Immature natural killer cell (primary cell): ENCODE data around the gene ELANE. TPM values are rescaled to one million over a fixed set of nuclear protein-coding genes. Genes with fewer than 3 reads are reported as not detected.
A peak's percentile ranks its signal among the peaks of the same experiment; 100 is the strongest.
"Not testable (repeated sequence)": the region's sequence is repeated elsewhere in the genome, so short reads cannot be mapped to it uniquely, and the experiment has no call there.

Experiments
- DNase-seq, 3 donors: peaks; one replicate each; pipeline ENCODE4 v3.0.0; 2022; ENCODE audit warnings: mixed read lengths in 1 of 3
- H3K27ac Mint-ChIP-seq, 6 donors: one replicate each; pipeline ENCODE4 v1.8.0; 2020; ENCODE audit warnings: mixed read lengths in 6 of 6, mild to moderate bottlenecking in 5 of 6, inconsistent platforms in 4 of 6, moderate library complexity in 3 of 6
- H3K27me3 Mint-ChIP-seq, 3 donors: one replicate each; pipeline ENCODE4 v1.8.0; 2020 to 2021; ENCODE audit warnings: low read depth in 3 of 3, mild to moderate bottlenecking in 3 of 3, mixed read lengths in 3 of 3, moderate library complexity in 3 of 3, inconsistent platforms in 1 of 3
- H3K36me3 Mint-ChIP-seq, 3 donors: one replicate each; pipeline ENCODE4 v1.8.0; 2020; ENCODE audit warnings: mixed read lengths in 3 of 3, inconsistent platforms in 2 of 3, mild to moderate bottlenecking in 2 of 3
- H3K4me1 Mint-ChIP-seq, 2 donors: one replicate each; pipeline ENCODE4 v1.8.0; 2020; ENCODE audit warnings: inconsistent platforms in 2 of 2, mild to moderate bottlenecking in 2 of 2, mixed read lengths in 2 of 2, moderate library complexity in 1 of 2
- H3K4me3 Mint-ChIP-seq, 5 donors: one replicate each; pipeline ENCODE4 v1.8.0; 2020; ENCODE audit warnings: mild to moderate bottlenecking in 5 of 5, mixed read lengths in 5 of 5, inconsistent platforms in 3 of 5, moderate library complexity in 3 of 5
- H3K9me3 Mint-ChIP-seq, 6 donors: one replicate each; pipeline ENCODE4 v1.8.0; 2020; ENCODE audit warnings: mild to moderate bottlenecking in 6 of 6, mixed read lengths in 6 of 6, inconsistent platforms in 4 of 6, moderate library complexity in 3 of 6
- polyA plus RNA-seq, 3 donors: library from polyadenylated mRNA; unstranded; fragments of 300-500 nt; fragmentation: Illumina TruSeq; gene quantifications; one replicate each; pipeline ENCODE4 v1.2.3, GENCODE V29; 2021

Gene ELANE
- polyA plus RNA-seq, 3 donors from 2014 or later, result not detected

- Mint-ChIP-seq H3K4me1 (peaks cover 8 to 25% of the 10 kb centered on the region in 2 donors), H3K27ac (peak overlapping the region in 1 of 6 donors; percentile 45), H3K9me3 (no peaks in the 10 kb centered on the region), H3K4me3 (peak overlapping the region in 2 of 5 donors; percentile 33 to 76), H3K27me3 (peaks cover 7 to 12% (median 8%) of the 10 kb centered on the region in 3 donors), H3K36me3 (peaks cover 0 to 6% (median 0%) of the 10 kb centered on the region in 3 donors)
- no peak for DNase-seq
Measured at GRCh38 chr19:889662-890295, 37.7 kb downstream of the ELANE start.

- Mint-ChIP-seq H3K36me3 (peaks cover 0 to 6% (median 0%) of the 10 kb centered on the region in 3 donors), H3K27me3 (peaks cover 7 to 12% (median 8%) of the 10 kb centered on the region in 3 donors), H3K27ac (peak overlapping the region in 1 of 6 donors; percentile 68), H3K4me3 (peak overlapping the region in 4 of 5 donors; percentile 59 to 76 (median 66)), H3K4me1 (peaks cover 8 to 25% of the 10 kb centered on the region in 2 donors), H3K9me3 (no peaks in the 10 kb centered on the region)
- DNase-seq, result no peak
Measured at GRCh38 chr19:890831-891230, 38.7 kb downstream of the ELANE start.

- Mint-ChIP-seq H3K27me3 (peaks cover 8 to 12% (median 10%) of the 10 kb centered on the region in 3 donors), H3K4me1 (peaks cover 8 to 25% of the 10 kb centered on the region in 2 donors), H3K4me3 (peak overlapping the region in 4 of 5 donors; percentile 59 to 88 (median 84)), H3K27ac (peak overlapping the region in 3 of 6 donors; percentile 68 to 86 (median 85))
- not testable (repeated sequence) for H3K36me3 Mint-ChIP-seq, DNase-seq, H3K9me3 Mint-ChIP-seq
Measured at GRCh38 chr19:891421-892200, 39.5 kb downstream of the ELANE start.

DNA sequence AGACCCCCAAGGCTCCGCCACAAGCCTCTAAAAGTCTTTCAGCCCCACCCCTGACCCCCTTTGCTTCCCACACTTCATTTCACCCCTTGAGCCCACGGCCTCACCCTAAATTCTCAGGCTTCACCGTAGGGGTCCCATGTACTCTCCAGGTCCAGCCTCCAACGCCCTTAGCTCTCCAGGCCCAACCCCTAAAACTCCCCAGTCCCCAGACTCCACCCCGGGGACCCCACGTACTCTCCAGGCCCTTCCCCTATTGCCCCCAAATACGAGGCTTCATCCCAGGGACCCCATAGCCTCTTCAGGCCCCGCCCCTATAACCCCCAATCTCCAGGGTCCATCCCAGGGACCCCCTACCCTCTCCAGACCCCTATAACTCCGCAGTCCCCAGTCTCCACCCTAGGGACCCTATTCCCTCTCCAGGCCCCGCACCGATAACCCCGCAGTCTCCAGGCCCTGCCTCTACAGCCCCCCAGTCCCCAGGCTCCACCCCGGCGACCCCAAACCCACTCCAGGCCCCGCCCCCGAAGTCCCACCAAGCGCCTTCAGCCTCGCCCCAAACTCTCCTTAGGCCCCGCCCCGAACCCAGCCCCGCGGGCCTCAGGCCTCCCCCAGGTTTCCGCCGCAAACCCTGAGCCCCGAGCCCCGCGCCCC, 40.3 kb downstream of the ELANE start:
- H3K27me3 Mint-ChIP-seq, result peaks cover 7 to 12% (median 11%) of the 10 kb centered on the region in 3 donors
- H3K36me3 Mint-ChIP-seq, result peaks cover 0 to 3% (median 0%) of the 10 kb centered on the region in 3 donors
- peak overlapping the region; percentile 76 to 88 (median 84) for H3K4me3 Mint-ChIP-seq
- no peaks in the 10 kb centered on the region for H3K9me3 Mint-ChIP-seq
- peak overlapping the region in 5 of 6 donors; percentile 55 to 86 (median 84) for H3K27ac Mint-ChIP-seq
- no peak for DNase-seq
- peaks cover 8 to 25% of the 10 kb centered on the region in 2 donors for H3K4me1 Mint-ChIP-seq

DNA sequence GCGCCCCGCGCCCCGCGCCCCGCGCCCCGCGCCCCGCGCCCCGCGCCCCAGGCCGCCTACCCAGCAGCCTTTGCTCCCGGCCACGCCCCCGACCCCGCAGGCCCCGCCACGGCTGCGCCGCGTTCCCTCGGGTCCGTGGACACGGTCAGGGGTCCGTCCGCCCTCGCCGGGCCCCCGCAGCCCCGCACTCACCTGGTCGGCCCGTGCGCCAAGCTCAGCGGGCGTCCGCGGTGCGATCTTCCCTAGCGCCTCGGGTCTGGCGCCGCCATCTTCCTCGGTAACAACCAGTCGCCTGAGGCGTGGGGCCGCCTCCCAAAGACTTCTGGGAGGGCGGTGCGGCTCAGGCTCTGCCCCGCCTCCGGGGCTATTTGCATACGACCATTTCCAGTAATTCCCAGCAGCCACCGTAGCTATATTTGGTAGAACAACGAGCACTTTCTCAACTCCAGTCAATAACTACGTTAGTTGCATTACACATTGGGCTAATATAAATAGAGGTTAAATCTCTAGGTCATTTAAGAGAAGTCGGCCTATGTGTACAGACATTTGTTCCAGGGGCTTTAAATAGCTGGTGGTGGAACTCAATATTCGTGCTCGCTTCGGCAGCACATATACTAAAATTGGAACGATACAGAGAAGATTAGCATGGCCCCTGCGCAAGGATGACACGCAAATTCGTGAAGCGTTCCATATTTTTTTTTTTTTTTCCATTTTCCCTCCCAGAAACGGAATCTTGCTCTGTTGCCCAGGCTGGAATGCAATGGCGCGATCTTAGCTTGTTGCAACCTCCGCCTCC, 41.0 kb downstream of the ELANE start, which contains the start of the genes MED16 and RNU6-9:
MED16 (minus strand) TSS at position 294 of the 796 bp plus-strand sequence. CDS start 2,056 bp downstream, outside the sequence.
RNU6-9 (plus strand) TSS at position 591 of the 796 bp plus-strand sequence.
- Mint-ChIP-seq H3K27ac (peak within 1 kb of the TSS; percentile 97 to 100 (median 98)), H3K4me3 (peak within 1 kb of the TSS; percentile 85 to 95 (median 94)), H3K9me3 (no peaks in the 10 kb centered on the region), H3K4me1 (peaks cover 8 to 25% of the 10 kb centered on the region in 2 donors), H3K36me3 (peaks cover 0 to 3% (median 0%) of the 10 kb centered on the region in 3 donors), H3K27me3 (peaks cover 7 to 12% (median 11%) of the 10 kb centered on the region in 3 donors)
- DNase-seq, result peak; percentile 93 to 95 (median 95)

DNA sequence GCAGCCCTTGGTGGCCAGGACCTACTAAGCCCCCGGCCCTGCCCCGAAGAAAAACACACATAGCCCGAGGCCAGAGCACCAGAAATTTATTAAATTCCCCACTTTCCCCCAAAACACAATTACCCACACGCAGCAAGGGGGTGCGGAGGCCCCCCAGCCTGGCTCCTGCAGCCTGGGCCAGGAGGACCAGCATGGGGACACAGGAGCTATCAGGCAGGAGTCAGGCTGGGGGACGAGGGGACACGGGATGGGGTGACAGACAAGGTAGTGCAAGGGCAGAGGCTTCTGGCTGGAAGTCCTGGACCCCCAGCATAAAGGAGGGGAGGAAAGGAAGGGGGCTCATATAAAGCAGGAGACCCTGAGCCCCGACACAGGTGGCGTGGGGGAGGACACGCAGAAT, 44.3 kb downstream of the ELANE start:
- H3K9me3 Mint-ChIP-seq, result no peaks in the 10 kb centered on the region
- DNase-seq, result no peak
- H3K4me1 Mint-ChIP-seq, result peaks cover 8 to 13% of the 10 kb centered on the region in 2 donors
- peak overlapping the region in 1 of 6 donors; percentile 8 for H3K27ac Mint-ChIP-seq
- H3K4me3 Mint-ChIP-seq, result no peak overlapping the region
- H3K27me3 Mint-ChIP-seq, result peaks cover 7 to 14% (median 11%) of the 10 kb centered on the region in 3 donors
- no peaks in the 10 kb centered on the region for H3K36me3 Mint-ChIP-seq

DNA sequence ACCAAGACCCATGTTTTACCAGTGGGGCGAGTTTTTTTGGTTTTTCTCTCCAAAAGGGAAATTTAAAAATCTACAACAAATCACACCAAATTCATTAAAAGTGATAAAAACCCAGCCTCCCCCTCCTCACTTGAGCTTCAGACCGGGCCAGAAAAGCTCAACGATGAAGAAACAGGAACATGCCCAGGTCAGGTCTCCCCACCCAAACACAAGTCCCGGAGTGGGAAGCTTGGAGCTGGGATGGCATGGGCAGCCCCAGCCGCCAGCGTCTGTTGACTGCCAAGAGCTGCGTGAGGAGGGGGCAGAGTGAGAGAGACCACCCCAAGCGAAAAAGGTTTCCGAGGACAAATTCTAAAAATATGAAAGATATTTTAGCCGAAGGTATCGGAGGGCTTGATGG, 44.9 kb downstream of the ELANE start:
- H3K27me3 Mint-ChIP-seq, result peaks cover 7 to 14% (median 11%) of the 10 kb centered on the region in 3 donors
- no peaks in the 10 kb centered on the region for H3K9me3 Mint-ChIP-seq
- H3K36me3 Mint-ChIP-seq, result no peaks in the 10 kb centered on the region
- no peak for DNase-seq
- no peak overlapping the region for H3K27ac Mint-ChIP-seq
- peaks cover 8 to 13% of the 10 kb centered on the region in 2 donors for H3K4me1 Mint-ChIP-seq
- H3K4me3 Mint-ChIP-seq, result no peak overlapping the region

GRCh38 chr19:897442-898039, 45.4 kb downstream of the ELANE start:
- H3K27ac Mint-ChIP-seq, result no peak overlapping the region

GRCh38 chr19:898663-899062, 46.6 kb downstream of the ELANE start:
- Mint-ChIP-seq H3K27me3 (peaks cover 2 to 7% (median 3%) of the 10 kb centered on the region in 3 donors), H3K9me3 (no peaks in the 10 kb centered on the region), H3K4me1 (peaks cover under 1 to 3% of the 10 kb centered on the region in 2 donors), H3K4me3 (no peak overlapping the region), H3K27ac (no peak overlapping the region), H3K36me3 (no peaks in the 10 kb centered on the region)
- DNase-seq, result no peak

More at GRCh38 chr19:897442-898039, 45.4 kb downstream of the ELANE start:
- Mint-ChIP-seq H3K9me3 (no peaks in the 10 kb centered on the region), H3K4me1 (peaks cover 8 to 9% of the 10 kb centered on the region in 2 donors), H3K36me3 (no peaks in the 10 kb centered on the region), H3K4me3 (no peak overlapping the region), H3K27me3 (peaks cover 7 to 14% (median 11%) of the 10 kb centered on the region in 3 donors)
- DNase-seq, result no peak

- Mint-ChIP-seq H3K36me3 (no peaks in the 10 kb centered on the region), H3K27ac (no peak overlapping the region), H3K4me1 (peaks cover 0 to 2% of the 10 kb centered on the region in 2 donors), H3K4me3 (no peak overlapping the region), H3K27me3 (peaks cover 0 to 7% (median 0%) of the 10 kb centered on the region in 3 donors), H3K9me3 (no peaks in the 10 kb centered on the region)
- DNase-seq, result no peak
Measured at GRCh38 chr19:899336-900042, 47.4 kb downstream of the ELANE start.

GRCh38 chr19:900043-900301, 47.9 kb downstream of the ELANE start:
- DNase-seq, result no peak
- H3K4me1 Mint-ChIP-seq, result peaks cover 0 to 2% of the 10 kb centered on the region in 2 donors
- H3K27ac Mint-ChIP-seq, result no peak overlapping the region
- H3K36me3 Mint-ChIP-seq, result no peaks in the 10 kb centered on the region
- no peak overlapping the region for H3K4me3 Mint-ChIP-seq
- no peaks in the 10 kb centered on the region for H3K9me3 Mint-ChIP-seq
- H3K27me3 Mint-ChIP-seq, result peaks cover 0 to 7% (median 0%) of the 10 kb centered on the region in 3 donors
